ENCODE measurements around the gene SUOX.

- TF ChIP-seq, protein P1, sequence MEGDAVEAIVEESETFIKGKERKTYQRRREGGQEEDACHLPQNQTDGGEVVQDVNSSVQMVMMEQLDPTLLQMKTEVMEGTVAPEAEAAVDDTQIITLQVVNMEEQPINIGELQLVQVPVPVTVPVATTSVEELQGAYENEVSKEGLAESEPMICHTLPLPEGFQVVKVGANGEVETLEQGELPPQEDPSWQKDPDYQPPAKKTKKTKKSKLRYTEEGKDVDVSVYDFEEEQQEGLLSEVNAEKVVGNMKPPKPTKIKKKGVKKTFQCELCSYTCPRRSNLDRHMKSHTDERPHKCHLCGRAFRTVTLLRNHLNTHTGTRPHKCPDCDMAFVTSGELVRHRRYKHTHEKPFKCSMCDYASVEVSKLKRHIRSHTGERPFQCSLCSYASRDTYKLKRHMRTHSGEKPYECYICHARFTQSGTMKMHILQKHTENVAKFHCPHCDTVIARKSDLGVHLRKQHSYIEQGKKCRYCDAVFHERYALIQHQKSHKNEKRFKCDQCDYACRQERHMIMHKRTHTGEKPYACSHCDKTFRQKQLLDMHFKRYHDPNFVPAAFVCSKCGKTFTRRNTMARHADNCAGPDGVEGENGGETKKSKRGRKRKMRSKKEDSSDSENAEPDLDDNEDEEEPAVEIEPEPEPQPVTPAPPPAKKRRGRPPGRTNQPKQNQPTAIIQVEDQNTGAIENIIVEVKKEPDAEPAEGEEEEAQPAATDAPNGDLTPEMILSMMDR (IDR thresholded peaks at IDR 0.05; ENCODE audit: low read depth, low read length): no peak
- no peak for TF ChIP-seq POLR2A (IDR thresholded peaks at IDR 0.05; ENCODE audit: extremely low read depth, insufficient read length)
- no peak for TF ChIP-seq MYC (IDR thresholded peaks at IDR 0.05; ENCODE audit: low read depth, low read length)
These were observed 11.7 kb upstream of the SUOX start for GRCh38 chr12:55985341-55985740.
